GM13976 (cell line): ENCODE measurements around the gene PFKP.

Source experiments
- DNase-seq: peaks from one replicate; pipeline ENCODE4 v3.0.0; 2012; ENCODE audit warnings: low spot score
- in situ Hi-C: fragments of 300-500 bp; cut with MboI; formaldehyde crosslinking; loops from one replicate; pipeline ENCODE4 v1.12.0; 2022; ENCODE audit warnings: low sequenced_read_pairs, mixed read lengths, inconsistent platforms; ENCODE audit not compliant: unreplicated experiment
- TF ChIP-seq, protein P1 (sequence below): IDR thresholded peaks from 2 replicates; pipeline ENCODE4 v1.5.1; 2012; ENCODE audit warnings: borderline replicate concordance, mild to moderate bottlenecking; ENCODE audit not compliant: insufficient read depth; ENCODE audit errors: extremely low read depth, missing control alignments, control extremely low read depth

Gene PFKP

GRCh38 chr10:3034616-3035015 is 32.7 kb upstream of the PFKP start:
- TF ChIP-seq, protein P1, sequence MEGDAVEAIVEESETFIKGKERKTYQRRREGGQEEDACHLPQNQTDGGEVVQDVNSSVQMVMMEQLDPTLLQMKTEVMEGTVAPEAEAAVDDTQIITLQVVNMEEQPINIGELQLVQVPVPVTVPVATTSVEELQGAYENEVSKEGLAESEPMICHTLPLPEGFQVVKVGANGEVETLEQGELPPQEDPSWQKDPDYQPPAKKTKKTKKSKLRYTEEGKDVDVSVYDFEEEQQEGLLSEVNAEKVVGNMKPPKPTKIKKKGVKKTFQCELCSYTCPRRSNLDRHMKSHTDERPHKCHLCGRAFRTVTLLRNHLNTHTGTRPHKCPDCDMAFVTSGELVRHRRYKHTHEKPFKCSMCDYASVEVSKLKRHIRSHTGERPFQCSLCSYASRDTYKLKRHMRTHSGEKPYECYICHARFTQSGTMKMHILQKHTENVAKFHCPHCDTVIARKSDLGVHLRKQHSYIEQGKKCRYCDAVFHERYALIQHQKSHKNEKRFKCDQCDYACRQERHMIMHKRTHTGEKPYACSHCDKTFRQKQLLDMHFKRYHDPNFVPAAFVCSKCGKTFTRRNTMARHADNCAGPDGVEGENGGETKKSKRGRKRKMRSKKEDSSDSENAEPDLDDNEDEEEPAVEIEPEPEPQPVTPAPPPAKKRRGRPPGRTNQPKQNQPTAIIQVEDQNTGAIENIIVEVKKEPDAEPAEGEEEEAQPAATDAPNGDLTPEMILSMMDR, result no peak
- DNase-seq, result no peak
- in situ Hi-C loops, result no loop called here

- TF ChIP-seq, protein P1, result no peak
- in situ Hi-C loops, result no loop called here
- peak; percentile 64 for DNase-seq
Observed at GRCh38 chr10:3036155-3037021, 31.0 kb upstream of the PFKP start.

DNA sequence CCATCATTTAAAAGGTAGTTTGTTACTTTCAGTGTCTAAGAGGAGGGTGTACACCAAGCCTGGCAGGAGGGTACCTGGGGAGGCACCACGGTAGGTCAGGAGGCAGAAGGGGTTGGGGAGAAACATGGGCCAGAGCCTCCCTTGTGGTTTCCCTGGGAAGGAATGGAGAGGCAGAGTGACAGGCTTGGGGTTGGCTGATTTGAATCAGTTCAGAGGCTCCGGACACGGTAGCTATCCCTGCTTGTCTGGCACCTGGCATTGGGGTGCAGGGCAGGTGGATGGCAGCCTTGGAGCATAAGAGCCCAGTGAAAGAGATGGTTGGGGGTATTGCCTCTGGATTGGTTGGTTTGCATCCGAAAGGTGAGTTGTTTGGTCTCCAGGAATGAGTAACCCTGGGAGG is 30.2 kb upstream of the PFKP start:
- DNase-seq, result no peak
- in situ Hi-C loops, result no loop called here
- TF ChIP-seq, protein P1, result no peak

GRCh38 chr10:3040069-3040468 is 27.3 kb upstream of the PFKP start:
- in situ Hi-C loops, result loop anchor here (10.0 kb wide), 1 partner anchor 105 kb away; no protein-coding TSS in a partner anchor
- no peak for DNase-seq
- TF ChIP-seq, protein P1, result no peak

GRCh38 chr10:3042589-3042988 is 24.8 kb upstream of the PFKP start:
- DNase-seq, result no peak
- in situ Hi-C loops, result loop anchor here (10.0 kb wide), 1 partner anchor 108 kb away; no protein-coding TSS in a partner anchor
- TF ChIP-seq, protein P1, result no peak

DNA sequence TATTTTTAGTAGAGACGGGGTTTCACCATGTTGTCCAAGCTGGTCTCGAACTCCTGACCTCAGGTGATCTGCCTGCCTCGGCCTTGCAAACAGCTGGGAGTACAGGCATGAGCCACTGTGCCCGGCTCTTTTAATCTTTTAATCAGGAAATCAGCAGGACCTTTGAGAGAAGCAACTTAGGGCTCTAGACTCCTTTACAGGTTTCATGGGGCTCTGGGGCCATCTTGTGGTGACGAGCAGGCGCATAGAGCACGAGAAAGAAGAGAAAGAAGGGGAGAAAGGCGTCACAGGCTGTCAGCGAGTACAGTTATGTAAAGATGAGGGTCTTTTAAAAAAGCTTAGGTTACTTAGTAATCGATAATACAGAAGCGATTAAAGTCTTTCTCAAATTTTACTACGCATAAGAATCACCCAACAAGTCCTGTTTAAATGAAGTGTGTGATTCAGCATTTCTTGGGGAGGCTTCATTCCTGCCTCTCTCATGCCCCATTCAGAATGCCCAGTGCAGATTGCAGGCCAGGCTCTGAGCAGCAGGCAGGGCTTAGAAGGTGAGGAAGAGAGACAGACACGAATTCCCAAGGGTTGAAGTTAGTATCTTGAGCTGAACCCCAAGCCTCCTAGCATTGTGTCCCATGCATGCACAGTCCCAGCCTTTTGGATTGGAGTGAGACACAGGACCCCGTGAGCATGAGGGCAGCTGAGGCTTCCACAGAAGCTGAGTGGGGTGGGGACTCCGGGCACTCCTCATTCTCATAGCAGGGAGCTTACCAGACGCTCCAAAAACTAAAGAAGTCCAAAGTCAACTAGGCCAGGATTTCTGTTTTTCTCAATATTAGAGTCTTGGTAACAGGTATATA is 23.6 kb upstream of the PFKP start:
- in situ Hi-C loops, result loop anchor here (10.0 kb wide), 1 partner anchor 109 kb away; no protein-coding TSS in a partner anchor
- TF ChIP-seq, protein P1, result peak; percentile 71
- DNase-seq, result peak; percentile 77
